CD4-positive, alpha-beta T cell treated with Interleukin-6 for 4 hours (primary cell): ENCODE data around the gene OPTC.
"Not testable (repeated sequence)": the region's sequence is repeated elsewhere in the genome, so short reads cannot be mapped to it uniquely, and the experiment has no call there.

ENCODE experiments used
- DNase-seq: peaks from one replicate; pipeline ENCODE4 v3.0.0-alpha.2; 2020; ENCODE audit warnings: mixed read lengths

OPTC gene

GRCh38 chr1:203465948-203466347, 28.0 kb upstream of the OPTC start:
- no peak for DNase-seq

GRCh38 chr1:203466906-203467549, 26.9 kb upstream of the OPTC start:
- not testable (repeated sequence) for DNase-seq

DNA sequence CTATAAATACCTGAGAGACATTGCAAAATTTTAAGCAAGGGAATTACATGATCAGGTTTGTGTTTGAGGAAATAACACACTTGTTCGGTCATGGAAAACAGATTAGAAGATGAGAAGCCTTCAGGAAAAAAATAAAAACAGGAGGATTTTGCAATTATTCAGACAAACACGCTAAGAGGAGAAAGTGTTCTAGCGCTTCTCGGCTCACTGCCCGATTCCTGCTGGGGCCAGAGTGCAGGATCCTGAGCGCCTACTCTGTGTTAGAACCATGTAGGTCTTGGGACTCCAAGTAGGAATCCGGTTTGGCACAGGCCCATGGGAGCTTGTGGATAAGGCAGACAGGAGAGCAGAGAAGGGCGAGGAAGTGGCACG, 26.4 kb upstream of the OPTC start:
- DNase-seq = no peak

DNA sequence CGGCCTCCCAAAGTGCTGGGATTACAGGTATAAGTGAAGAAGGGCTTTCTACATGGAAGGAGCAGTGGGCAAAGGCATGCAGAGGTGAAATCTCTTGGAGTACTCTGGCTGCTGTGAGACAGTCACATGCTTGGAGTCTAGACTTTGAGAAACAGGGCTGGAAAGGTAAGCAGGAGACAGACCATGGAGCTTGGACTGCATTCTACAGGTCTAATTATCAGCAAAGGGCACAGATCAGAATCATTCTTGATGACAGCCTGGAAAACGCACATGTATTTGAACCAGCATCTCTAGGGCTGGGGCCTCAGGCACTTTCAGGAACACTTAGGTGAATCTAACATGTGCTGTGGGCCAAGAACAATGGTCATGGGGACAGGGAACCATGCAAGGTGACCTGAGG, 25.6 kb upstream of the OPTC start:
- no peak for DNase-seq

DNA sequence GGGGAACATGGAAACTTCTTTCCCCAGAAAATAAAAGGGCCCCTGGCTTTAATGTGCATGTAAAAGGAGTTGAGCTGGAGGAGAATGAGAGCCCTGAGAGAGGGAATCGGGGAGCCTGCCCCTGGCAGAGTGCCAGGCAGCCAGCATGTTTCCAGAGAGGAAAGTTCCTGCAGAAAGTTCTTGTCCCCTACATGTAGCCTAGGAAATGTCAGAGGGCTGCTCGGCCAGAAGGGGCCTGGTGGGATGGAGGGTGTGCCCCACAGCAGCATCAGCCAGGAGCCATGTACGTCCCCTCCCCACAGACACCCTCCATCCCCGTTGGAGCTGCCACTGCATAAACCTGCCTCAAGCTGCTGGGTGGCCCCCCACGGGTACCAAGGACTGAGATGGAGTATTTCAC, 23.7 kb upstream of the OPTC start:
- DNase-seq = no peak

GRCh38 chr1:203471841-203472240, 22.1 kb upstream of the OPTC start:
- DNase-seq = no peak

GRCh38 chr1:203473281-203473680, 20.7 kb upstream of the OPTC start:
- DNase-seq = no peak

GRCh38 chr1:203473781-203474305, 20.1 kb upstream of the OPTC start:
- DNase-seq = no peak

DNA sequence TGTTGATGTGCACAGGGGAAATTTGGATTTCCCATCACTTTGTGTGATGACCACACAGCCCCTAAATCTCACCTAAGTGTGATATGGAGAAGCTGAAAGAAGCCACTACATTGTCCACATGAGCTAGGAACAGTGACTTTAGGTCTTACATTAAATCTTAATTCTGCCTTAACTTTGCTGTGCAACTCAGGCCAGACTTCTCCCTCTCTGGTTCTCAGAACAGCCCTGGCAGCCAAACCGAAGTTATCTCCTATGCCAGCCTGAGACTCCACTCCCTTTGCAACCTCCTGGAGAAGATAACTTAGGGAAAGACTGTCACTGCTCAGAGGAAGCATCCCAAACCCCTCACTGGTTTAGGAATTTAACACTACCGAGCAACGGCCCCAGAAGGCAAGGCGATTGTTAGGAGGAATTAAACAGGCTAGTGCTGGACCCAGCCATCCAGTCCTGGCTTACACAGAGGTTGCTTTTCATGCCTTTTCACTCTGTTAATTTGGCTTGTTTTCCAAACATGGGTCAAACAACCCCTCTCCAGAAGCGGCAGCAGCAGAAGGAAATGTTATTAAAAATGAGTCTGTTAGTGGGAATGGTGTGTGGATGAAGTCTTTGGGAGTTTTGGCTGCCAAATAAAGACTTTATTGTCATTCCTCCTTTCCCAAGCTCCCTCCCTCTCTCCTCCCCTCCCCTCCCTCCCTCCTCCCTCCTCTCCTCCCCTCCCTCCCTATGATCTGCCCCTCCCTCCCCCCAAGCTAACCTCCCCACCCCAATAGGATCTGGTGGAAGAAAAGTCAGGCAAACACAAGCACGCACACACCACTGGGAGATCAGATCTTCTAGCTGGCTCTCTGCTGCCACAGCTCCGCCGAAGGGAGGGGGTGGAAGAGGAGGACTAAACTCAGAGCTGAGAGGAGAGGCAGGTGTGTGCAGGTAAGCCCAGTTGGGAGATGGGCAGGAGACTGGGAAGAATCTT, 18.7 kb upstream of the OPTC start, which contains the start of gene PRELP:
TSS of gene PRELP (plus strand) at position 795 of the 970 bp plus-strand sequence. CDS start 7,379 bp downstream, outside the sequence.
- DNase-seq = no peak

GRCh38 chr1:203476216-203476814, 17.6 kb upstream of the OPTC start:
- no peak for DNase-seq

- no peak for DNase-seq
Measured at GRCh38 chr1:203477748-203478147, 16.2 kb upstream of the OPTC start.

DNA sequence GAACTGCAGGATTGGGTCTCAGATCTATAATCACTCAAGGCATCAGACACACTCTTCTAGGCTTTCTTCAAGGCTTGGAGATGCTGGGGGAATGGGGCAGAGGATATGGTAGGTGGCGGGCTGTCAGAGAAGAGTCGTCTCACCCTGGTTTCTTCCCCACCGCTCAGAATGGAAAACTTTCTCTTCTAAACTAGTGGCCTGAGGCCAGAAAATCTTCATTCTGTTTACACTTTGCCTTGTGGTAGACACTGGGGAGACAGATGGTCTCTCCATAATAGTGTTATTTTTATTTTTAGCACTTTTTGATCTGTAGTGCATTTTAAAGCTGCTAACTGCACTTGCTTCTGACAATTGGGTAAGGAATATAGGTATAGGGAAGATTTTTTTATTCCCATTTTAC, 15.7 kb upstream of the OPTC start:
- DNase-seq = no peak

DNA sequence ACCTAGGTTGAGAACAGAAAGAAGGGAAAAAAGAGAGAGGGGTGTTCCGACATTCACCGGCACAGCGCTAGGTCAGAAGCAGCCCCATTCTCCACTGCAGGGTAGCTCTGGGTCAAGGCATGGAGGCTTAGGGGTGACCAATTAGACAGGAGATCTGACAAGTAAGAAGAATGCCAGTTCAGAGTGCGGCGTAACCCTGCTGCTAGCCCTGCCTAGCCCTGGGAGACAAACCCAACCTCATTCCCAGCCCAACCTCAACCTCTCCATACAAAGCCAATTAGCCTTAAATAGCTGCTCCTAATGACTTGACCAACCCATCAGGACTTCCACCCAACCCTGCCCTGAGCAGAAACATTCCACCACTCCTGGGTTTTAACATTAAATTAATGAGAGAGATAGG, 15.0 kb upstream of the OPTC start:
- DNase-seq = no peak

GRCh38 chr1:203479646-203480045, 14.3 kb upstream of the OPTC start:
- DNase-seq = no peak

GRCh38 chr1:203480084-203480483, 13.9 kb upstream of the OPTC start:
- DNase-seq = no peak

DNA sequence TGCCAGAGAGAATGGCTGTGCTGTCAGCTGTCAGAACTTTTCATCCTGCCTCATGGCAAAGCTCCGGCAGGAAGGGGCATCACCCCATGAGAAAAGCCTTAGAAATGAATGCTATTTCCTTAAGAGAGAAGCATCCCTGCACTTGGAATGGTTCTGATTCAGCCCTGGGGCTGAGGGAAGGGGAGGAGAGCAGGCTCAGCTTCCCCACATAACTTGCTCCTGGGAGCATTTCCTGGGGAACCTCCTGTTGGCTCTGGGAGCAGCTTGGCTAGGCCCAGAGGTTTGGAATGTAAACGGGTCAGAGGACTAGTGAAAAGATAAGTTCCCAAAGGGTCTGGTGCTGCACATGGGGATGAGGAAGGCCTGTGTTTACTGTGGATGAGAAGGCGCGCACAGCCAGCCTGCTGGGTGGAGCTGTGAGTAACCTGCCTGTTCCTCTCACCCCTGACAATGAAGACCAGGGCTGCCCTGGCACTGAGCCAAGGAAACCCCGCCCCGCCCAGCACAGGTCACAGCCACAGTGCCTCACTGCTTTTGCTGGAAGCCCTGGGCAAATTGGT, 13.3 kb upstream of the OPTC start:
- DNase-seq = peak; percentile 66

DNA sequence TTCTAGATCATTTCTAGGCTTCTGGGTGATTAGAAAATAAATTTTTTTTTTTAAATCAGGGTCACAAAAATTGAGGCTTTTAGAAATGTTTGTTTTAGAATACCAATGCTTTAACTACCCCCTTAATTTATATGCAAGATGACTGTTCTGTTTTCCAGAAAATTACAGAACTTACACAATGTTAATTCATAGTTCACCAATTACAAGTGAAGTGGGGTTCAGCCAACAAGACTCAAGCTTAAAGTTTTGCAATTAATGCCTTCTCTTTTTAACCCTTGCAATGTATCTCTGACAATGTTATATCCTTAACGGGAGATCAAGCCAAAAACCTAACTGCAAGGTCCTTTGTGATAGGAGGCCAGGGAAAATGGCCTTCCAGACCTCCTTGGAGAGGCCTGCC, 12.8 kb upstream of the OPTC start:
- DNase-seq = no peak

DNA sequence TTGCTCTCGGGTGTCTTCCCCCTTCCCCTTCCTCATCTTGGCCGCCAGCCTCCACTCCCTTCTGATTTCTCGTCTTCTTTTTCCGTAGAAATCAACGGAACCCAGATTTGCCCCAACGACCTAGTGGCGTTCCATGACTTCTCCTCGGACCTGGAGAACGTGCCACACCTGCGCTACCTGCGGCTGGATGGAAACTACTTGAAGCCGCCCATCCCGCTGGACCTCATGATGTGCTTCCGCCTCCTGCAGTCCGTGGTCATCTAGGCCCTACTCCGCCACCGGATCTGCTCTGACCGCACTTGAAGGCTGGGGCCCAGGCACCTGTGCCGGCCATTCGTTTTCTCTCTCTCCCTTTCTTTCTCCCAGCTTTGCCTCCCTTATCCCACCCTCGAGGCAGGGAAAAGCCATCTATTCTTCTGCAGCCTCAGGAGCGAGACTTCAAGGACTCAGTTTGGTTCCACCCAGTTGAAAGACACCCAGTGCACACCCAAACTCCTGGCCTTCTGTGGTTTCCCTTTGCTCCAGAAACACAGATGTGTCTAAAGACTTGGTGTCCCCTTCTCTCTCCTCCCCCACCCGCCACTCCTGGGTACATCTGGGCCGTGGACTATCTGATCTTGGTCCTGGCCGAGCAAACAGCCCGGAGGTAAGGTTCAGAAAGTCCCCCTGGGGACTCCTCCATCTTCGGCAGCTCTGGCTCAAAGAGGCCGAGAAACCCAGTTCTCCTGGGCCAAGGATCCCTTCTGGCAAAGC, 7.2 kb upstream of the OPTC start:
- no peak for DNase-seq

GRCh38 chr1:203488539-203488938, 5.4 kb upstream of the OPTC start:
- no peak for DNase-seq

- no peak for DNase-seq
Measured at GRCh38 chr1:203490607-203491006, 3.3 kb upstream of the OPTC start.

- DNase-seq = no peak
Measured at GRCh38 chr1:203491664-203492063, 2.3 kb upstream of the OPTC start.

- DNase-seq = no peak
Measured at GRCh38 chr1:203492082-203492747, 1.7 kb upstream of the OPTC start.
